ENCODE measurements around the gene PHLPP1.

DNA sequence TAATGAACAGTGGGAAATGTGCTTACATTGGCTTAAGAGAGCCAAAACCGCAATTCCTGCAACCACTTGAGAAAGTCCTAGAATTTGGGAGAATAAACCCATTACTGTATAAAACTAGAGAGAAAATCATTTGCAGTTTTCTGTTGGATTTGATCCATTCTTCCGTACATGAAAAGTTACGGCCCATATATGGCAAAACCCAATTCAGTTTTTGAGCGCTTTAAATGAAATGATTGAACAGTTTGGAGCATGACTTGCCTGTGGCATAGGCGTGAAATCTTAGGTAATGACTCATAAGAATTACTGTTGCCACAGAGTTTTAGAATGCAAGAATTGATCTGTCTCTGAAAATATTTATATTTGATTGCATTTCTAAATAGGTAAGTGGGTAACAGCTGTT, 52.0 kb downstream of the PHLPP1 start:
- TF ChIP-seq CTCF (IDR thresholded peaks at IDR 0.05), result no peak
- no peak for TF ChIP-seq POLR2A (IDR thresholded peaks at IDR 0.05)
- no peak for TF ChIP-seq POLR2AphosphoS5 (IDR thresholded peaks at IDR 0.05)
- TF ChIP-seq EP300 (IDR thresholded peaks at IDR 0.05), result no peak

Data from upper lobe of left lung (tissue), 4 donors.